K562 (cell line): Measurements from ENCODE around the gene BEST1. TPM values are rescaled to one million over a fixed set of nuclear protein-coding genes. Genes with fewer than 3 reads are reported as not detected.

Source experiments
- AFF4 ChIP-seq: sonication (generic); formaldehyde crosslinking; IDR thresholded peaks from 2 replicates; pipeline ENCODE4 v1.8.0; 2023; ENCODE audit warnings: mild to moderate bottlenecking, missing genetic modification reagents
- BCLAF1 ChIP-seq, 2 experiments: fragments of 450-650 bp in 1 of 2; IDR thresholded peaks; 2 replicates each; pipeline ENCODE4 v1.6.1; 2011 to 2017; ENCODE audit warnings: low read depth in 2 of 2, antibody characterized with exemption in 1 of 2, borderline replicate concordance in 1 of 2, low read length in 1 of 2, mild to moderate bottlenecking in 1 of 2, mixed read lengths in 1 of 2; ENCODE audit not compliant: control insufficient read depth in 1 of 2
- EP300 ChIP-seq: IDR thresholded peaks from 2 replicates; pipeline ENCODE4 v1.6.1; 2012; ENCODE audit warnings: low read length, improper control_type of control experiment
- EP400 ChIP-seq: fragments of 450-650 bp; IDR thresholded peaks from 2 replicates; pipeline ENCODE4 v1.6.1; 2017; ENCODE audit warnings: antibody characterized with exemption, mild to moderate bottlenecking, moderate library complexity
- HSF4 ChIP-seq: fragments of 250-450 bp; sonication (Bioruptor Pico); IDR thresholded peaks from 2 replicates; pipeline ENCODE4 v2.1.2; 2022; ENCODE audit warnings: mild to moderate bottlenecking, moderate library complexity, borderline replicate concordance
- MTA1 ChIP-seq: fragments of 450-650 bp; IDR thresholded peaks from 2 replicates; pipeline ENCODE4 v1.6.1; 2017; ENCODE audit warnings: borderline replicate concordance
- NR2C1 ChIP-seq, 2 experiments: fragments of 450-650 bp; IDR thresholded peaks; 2 replicates each; pipeline ENCODE4 v1.6.1; 2017; ENCODE audit warnings: mild to moderate bottlenecking in 2 of 2, antibody characterized with exemption in 1 of 2, inconsistent platforms in 1 of 2, missing compliant biosample characterization in 1 of 2, missing genetic modification characterization in 1 of 2
- PML ChIP-seq: IDR thresholded peaks from 2 replicates; pipeline ENCODE4 v1.6.1; 2012; ENCODE audit warnings: low read length, inconsistent platforms
- RBM39 ChIP-seq: fragments of 200-400 bp; formaldehyde crosslinking; optimal IDR thresholded peaks from 2 replicates; pipeline ENCODE3; 2018; ENCODE audit warnings: low read depth, low read length
- STAG1 ChIP-seq: sonication (generic); formaldehyde crosslinking; IDR thresholded peaks from 2 replicates; pipeline ENCODE4 v1.5.0; 2020; ENCODE audit warnings: missing genetic modification reagents, borderline replicate concordance
- ZNF175 ChIP-seq: fragments of 200-800 bp; sonication (Bioruptor generic); IDR thresholded peaks from 2 replicates; pipeline ENCODE4 v1.6.1; 2016; ENCODE audit warnings: low read depth, mild to moderate bottlenecking, missing genetic modification characterization, missing compliant biosample characterization
- ZNF57 ChIP-seq: fragments of 450-650 bp; formaldehyde crosslinking; IDR thresholded peaks from 2 replicates; pipeline ENCODE4 v1.4.0; 2020; ENCODE audit warnings: mild to moderate bottlenecking, moderate library complexity
- ZNF76 ChIP-seq: fragments of 250-450 bp; sonication (Bioruptor Pico); IDR thresholded peaks from 2 replicates; pipeline ENCODE4 v1.4.0; 2020; ENCODE audit warnings: mild to moderate bottlenecking, moderate library complexity, borderline replicate concordance
- ZNF780A ChIP-seq: fragments of 250-450 bp; sonication (Bioruptor Pico); IDR thresholded peaks from 2 replicates; pipeline ENCODE4 v1.5.0; 2021; ENCODE audit warnings: mild to moderate bottlenecking
- polyA plus RNA-seq, 8 experiments: library from polyadenylated mRNA; depleted of rRNA in 4 of 8; stranded (reverse) in 5 of 8; unstranded in 3 of 8; fragments of >200 nt; fragmentation: Nextera tagmentation in 2 of 8; fragmentation: Illumina TruSeq in 1 of 8; extraction: Ambion mirVana in 2 of 8; extraction: Trizol in 1 of 8; gene quantifications; 2 replicates each; pipeline versions ENCODE4 v1.2.1 to v1.2.3, GENCODE V29; 2011 to 2014; ENCODE audit warnings: inconsistent platforms in 1 of 8, missing spikeins in 1 of 8
- total RNA-seq, 7 experiments: library from RNA; depleted of rRNA in 6 of 7; stranded (reverse); fragments of >200 nt in 6 of 7; fragmentation: Illumina TruSeq in 2 of 7; extraction: Trizol in 2 of 7; gene quantifications; 2 replicates each; pipeline versions ENCODE4 v1.2.1 to v1.2.3, GENCODE V29; 2011 to 2021; ENCODE audit warnings: low replicate concordance in 1 of 7
- TF ChIP-seq, protein P1 (sequence below): fragments of 450-650 bp; IDR thresholded peaks from 2 replicates; pipeline ENCODE4 v1.6.1; 2017; ENCODE audit warnings: antibody characterized with exemption, mild to moderate bottlenecking

Gene BEST1
- total and polyA plus RNA-seq, 9 of the 15 experiments (the other 6 are each of a cell fraction or from before 2014, with no cell fraction given), result 0.07 to 1.3 (median 0.40) TPM

- TF ChIP-seq, protein P1, sequence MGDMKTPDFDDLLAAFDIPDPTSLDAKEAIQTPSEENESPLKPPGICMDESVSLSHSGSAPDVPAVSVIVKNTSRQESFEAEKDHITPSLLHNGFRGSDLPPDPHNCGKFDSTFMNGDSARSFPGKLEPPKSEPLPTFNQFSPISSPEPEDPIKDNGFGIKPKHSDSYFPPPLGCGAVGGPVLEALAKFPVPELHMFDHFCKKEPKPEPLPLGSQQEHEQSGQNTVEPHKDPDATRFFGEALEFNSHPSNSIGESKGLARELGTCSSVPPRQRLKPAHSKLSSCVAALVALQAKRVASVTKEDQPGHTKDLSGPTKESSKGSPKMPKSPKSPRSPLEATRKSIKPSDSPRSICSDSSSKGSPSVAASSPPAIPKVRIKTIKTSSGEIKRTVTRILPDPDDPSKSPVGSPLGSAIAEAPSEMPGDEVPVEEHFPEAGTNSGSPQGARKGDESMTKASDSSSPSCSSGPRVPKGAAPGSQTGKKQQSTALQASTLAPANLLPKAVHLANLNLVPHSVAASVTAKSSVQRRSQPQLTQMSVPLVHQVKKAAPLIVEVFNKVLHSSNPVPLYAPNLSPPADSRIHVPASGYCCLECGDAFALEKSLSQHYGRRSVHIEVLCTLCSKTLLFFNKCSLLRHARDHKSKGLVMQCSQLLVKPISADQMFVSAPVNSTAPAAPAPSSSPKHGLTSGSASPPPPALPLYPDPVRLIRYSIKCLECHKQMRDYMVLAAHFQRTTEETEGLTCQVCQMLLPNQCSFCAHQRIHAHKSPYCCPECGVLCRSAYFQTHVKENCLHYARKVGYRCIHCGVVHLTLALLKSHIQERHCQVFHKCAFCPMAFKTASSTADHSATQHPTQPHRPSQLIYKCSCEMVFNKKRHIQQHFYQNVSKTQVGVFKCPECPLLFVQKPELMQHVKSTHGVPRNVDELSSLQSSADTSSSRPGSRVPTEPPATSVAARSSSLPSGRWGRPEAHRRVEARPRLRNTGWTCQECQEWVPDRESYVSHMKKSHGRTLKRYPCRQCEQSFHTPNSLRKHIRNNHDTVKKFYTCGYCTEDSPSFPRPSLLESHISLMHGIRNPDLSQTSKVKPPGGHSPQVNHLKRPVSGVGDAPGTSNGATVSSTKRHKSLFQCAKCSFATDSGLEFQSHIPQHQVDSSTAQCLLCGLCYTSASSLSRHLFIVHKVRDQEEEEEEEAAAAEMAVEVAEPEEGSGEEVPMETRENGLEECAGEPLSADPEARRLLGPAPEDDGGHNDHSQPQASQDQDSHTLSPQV, result peak; percentile 84; the same call in 1 of the 2 replicates
- TF ChIP-seq STAG1 (CRISPR knock-in tag), result no peak
- no peak for TF ChIP-seq RBM39
- TF ChIP-seq ZNF57 (CRISPR knock-in tag), result no peak
- 0 out of 2 replicates have a peak, but pooled peaks have one; percentile 21 for TF ChIP-seq ZNF780A
- TF ChIP-seq HSF4, result peak; percentile 5; the same call in 1 of the 2 replicates
- no peak for TF ChIP-seq MTA1
- no peak; the same call in 1 of the 2 replicates for TF ChIP-seq EP300
- TF ChIP-seq BCLAF1 (IDR thresholded peaks at IDR 0.05; ENCODE audit: borderline replicate concordance in 1 of 2, control insufficient read depth in 1 of 2, low read depth in 2 of 2, low read length in 1 of 2), result no peak
- TF ChIP-seq PML, result no peak
- 0 out of 2 replicates have a peak, but pooled peaks have one; percentile 13 for TF ChIP-seq ZNF76
- TF ChIP-seq NR2C1 (IDR thresholded peaks at IDR 0.05), result no peak
- peak; percentile 44 for TF ChIP-seq NR2C1 (tag; IDR thresholded peaks at IDR 0.05)
- TF ChIP-seq ZNF175 (CRISPR knock-in tag), result peak; percentile 87
- 0 out of 2 replicates have a peak, but pooled peaks have one; percentile 13 for TF ChIP-seq AFF4 (CRISPR knock-in tag)
- TF ChIP-seq EP400, result peak; percentile 21; the same call in 1 of the 2 replicates
Observed at GRCh38 chr11:61972672-61973475, 22.7 kb downstream of the BEST1 start (continued).
